ENCODE data around the gene FBXL16. TPM values are rescaled to one million over a fixed set of nuclear protein-coding genes. Genes with fewer than 3 reads are reported as not detected.
A peak's percentile ranks its signal among the peaks of the same experiment; 100 is the strongest.

FBXL16 gene
- total RNA-seq, 1 donor from 2014 or later = 0.75 TPM

- ATAC-seq (ENCODE audit: low read depth) (no peak), DNase-seq (no peak)
- Mint-ChIP-seq H3K36me3 (ENCODE audit: low read depth) (peaks cover 24% of the 10 kb centered on the region), H3K27ac (no peak overlapping the region), H3K4me1 (peaks cover 37% of the 10 kb centered on the region), H3K4me3 (peak overlapping the region; percentile 7), H3K9me3 (no peaks in the 10 kb centered on the region), H3K27me3 (peaks cover under 1% of the 10 kb centered on the region)
- POLR2A ChIA-PET = no interaction called here
- intact Hi-C loops (cut with micrococcal nuclease) = no loop called here
- CTCF ChIA-PET = no interaction called here
- TF ChIP-seq, protein P1, sequence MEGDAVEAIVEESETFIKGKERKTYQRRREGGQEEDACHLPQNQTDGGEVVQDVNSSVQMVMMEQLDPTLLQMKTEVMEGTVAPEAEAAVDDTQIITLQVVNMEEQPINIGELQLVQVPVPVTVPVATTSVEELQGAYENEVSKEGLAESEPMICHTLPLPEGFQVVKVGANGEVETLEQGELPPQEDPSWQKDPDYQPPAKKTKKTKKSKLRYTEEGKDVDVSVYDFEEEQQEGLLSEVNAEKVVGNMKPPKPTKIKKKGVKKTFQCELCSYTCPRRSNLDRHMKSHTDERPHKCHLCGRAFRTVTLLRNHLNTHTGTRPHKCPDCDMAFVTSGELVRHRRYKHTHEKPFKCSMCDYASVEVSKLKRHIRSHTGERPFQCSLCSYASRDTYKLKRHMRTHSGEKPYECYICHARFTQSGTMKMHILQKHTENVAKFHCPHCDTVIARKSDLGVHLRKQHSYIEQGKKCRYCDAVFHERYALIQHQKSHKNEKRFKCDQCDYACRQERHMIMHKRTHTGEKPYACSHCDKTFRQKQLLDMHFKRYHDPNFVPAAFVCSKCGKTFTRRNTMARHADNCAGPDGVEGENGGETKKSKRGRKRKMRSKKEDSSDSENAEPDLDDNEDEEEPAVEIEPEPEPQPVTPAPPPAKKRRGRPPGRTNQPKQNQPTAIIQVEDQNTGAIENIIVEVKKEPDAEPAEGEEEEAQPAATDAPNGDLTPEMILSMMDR (IDR thresholded peaks at IDR 0.05) = no peak
Measured at GRCh38 chr16:687499-687898, 18.1 kb downstream of the FBXL16 start.

- no peaks in the 10 kb centered on the region for H3K27me3 Mint-ChIP-seq
- POLR2A ChIA-PET = no interaction called here
- ATAC-seq (ENCODE audit: low read depth) (no peak), DNase-seq (no peak)
- H3K4me1 Mint-ChIP-seq = peaks cover 45% of the 10 kb centered on the region
- H3K27ac Mint-ChIP-seq = no peak overlapping the region
- H3K9me3 Mint-ChIP-seq = no peaks in the 10 kb centered on the region
- H3K36me3 Mint-ChIP-seq (ENCODE audit: low read depth) = peaks cover 32% of the 10 kb centered on the region
- intact Hi-C loops (cut with micrococcal nuclease) = no loop called here
- CTCF ChIA-PET = no interaction called here
- H3K4me3 Mint-ChIP-seq = no peak overlapping the region
- TF ChIP-seq, protein P1 (IDR thresholded peaks at IDR 0.05) = no peak
Measured at GRCh38 chr16:686459-687260, 18.9 kb downstream of the FBXL16 start.

DNA sequence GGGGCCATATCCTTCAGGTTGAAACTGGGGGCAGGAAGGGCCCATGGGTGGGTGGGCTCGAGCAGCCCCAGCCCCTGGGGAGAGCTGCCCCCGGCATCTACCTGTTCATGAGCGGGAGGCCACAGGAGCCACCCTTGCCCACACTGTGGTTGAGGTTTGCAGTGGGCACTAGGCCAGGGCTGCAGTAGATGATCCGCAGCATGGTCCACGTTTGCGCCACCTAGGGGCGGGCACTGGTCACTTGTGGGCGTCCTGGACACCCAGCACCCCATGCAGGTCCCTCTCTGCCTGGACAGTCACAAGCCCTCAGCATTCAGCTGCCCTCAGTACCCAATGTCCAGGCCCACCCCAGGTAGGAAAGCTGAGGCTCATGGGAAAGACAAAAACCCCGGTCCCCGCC is 19.6 kb downstream of the FBXL16 start:
- peak overlapping the region; percentile 19 for H3K4me3 Mint-ChIP-seq
- TF ChIP-seq, protein P1 (IDR thresholded peaks at IDR 0.05) = no peak
- no peaks in the 10 kb centered on the region for H3K9me3 Mint-ChIP-seq
- peaks cover 38% of the 10 kb centered on the region for H3K36me3 Mint-ChIP-seq (ENCODE audit: low read depth)
- ATAC-seq (ENCODE audit: low read depth) (no peak), DNase-seq (no peak)
- ChIA-PET POLR2A (no interaction called here), CTCF (no interaction called here)
- H3K27me3 Mint-ChIP-seq = no peaks in the 10 kb centered on the region
- intact Hi-C loops (cut with micrococcal nuclease) = loop anchor here (2.0 kb wide), 1 partner anchor 35 kb away; the partner anchor contains the start of gene ANTKMT
- no peak overlapping the region for H3K27ac Mint-ChIP-seq
- H3K4me1 Mint-ChIP-seq = peaks cover 49% of the 10 kb centered on the region

- ATAC-seq (ENCODE audit: low read depth) = no peak
- no peak overlapping the region for H3K27ac Mint-ChIP-seq
- H3K27me3 Mint-ChIP-seq = no peaks in the 10 kb centered on the region
- DNase-seq = no peak
- CTCF ChIA-PET = no interaction called here
- TF ChIP-seq, protein P1 (IDR thresholded peaks at IDR 0.05) = no peak
- H3K36me3 Mint-ChIP-seq (ENCODE audit: low read depth) = peaks cover 38% of the 10 kb centered on the region
- peaks cover 45% of the 10 kb centered on the region for H3K4me1 Mint-ChIP-seq
- no peaks in the 10 kb centered on the region for H3K9me3 Mint-ChIP-seq
- H3K4me3 Mint-ChIP-seq = no peak overlapping the region
- intact Hi-C loops (cut with micrococcal nuclease) = loop anchor here (1.0 to 2.0 kb wide), 4 partner anchors 36 to 158 kb away; partner anchors contain the start of genes ANTKMT, CAPN15, METTL26 and WDR90
- POLR2A ChIA-PET = interaction anchor here (1.2 kb wide), 1 partner anchor 10 kb away, joined by 3 read pairs; no protein-coding TSS in a partner anchor
Measured at GRCh38 chr16:684961-685696, 20.5 kb downstream of the FBXL16 start.
